Measurements from ENCODE around the gene APOBR. TPM values are rescaled to one million over a fixed set of nuclear protein-coding genes. Genes with fewer than 3 reads are reported as not detected.
A peak's percentile ranks its signal among the peaks of the same experiment; 100 is the strongest.

Gene APOBR
- total and polyA plus RNA-seq, 4 donors, result 0.28 to 1.5 (median 1.3) TPM

DNA sequence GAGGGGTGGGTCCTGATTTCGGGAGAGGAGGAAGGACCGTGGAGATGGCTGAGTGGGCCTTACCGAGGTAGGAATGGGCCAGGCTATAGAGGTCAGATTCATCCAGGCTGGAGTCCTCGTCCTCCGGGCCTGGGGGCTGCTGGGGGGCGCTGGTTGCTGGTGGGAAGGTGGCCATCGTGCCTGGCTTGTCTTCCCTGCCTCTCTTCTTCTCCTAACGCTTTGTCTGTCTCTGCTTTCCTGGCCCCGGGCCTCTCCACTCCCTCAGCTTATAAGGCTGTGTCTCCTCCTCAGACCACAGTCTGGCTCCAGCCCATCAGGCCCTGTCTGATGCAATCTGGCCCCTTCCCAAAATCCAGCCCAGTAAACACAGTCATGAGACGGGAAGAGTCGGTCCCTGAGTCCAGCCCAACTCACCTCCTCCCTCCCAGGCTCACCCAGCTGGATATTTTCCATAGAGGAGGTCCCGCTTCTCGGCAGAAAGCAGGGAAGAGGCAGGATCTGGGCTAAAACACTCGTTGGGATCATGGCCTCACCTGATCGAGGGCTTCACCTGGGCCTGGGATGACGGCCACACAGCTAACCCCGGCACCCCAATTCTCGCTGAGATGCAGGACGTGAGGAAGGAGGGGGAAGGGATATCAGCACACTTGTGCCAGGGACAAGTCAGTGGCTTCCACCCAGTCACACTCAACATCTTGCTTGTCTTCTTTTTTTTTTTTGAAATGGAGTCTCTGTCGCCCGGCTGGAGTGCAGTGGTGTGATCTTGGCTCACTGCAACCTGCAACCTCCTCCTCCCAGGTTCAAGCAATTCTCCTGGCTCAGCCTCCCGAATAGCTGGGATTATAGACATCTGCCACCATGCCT is 44.5 kb downstream of the APOBR start, which contains the start of gene NUPR1:
TSS of gene NUPR1 (minus strand) at position 242 of the 864 bp plus-strand sequence. CDS start at position 175, 67 bp downstream.
- Histone ChIP-seq H3K4me3 (ENCODE audit: low read depth in 1 of 3, low read length in 3 of 3) (peak within 1 kb of the TSS; percentile 62 to 75 (median 68)), H3K36me3 (ENCODE audit: control insufficient read depth in 4 of 4, insufficient read depth in 3 of 4, low read depth in 1 of 4, low read length in 3 of 4) (peaks cover 0 to 2% (median 0%) of the 10 kb centered on the region in 4 donors), H3K9ac (ENCODE audit: low read depth in 1 of 2, low read length in 2 of 2) (peak within 1 kb of the TSS; percentile 89 to 95), H3K9me3 (ENCODE audit: control insufficient read depth in 4 of 4, low read length in 3 of 4) (no peaks in the 10 kb centered on the region), H3K27me3 (ENCODE audit: control insufficient read depth in 4 of 4, insufficient read depth in 4 of 4, low read length in 3 of 4) (no peaks in the 10 kb centered on the region), H3K27ac (ENCODE audit: low read depth in 1 of 2, low read length in 2 of 2) (peak within 1 kb of the TSS; percentile 92 to 98), H3K4me1 (ENCODE audit: control insufficient read depth in 4 of 4, insufficient read depth in 4 of 4, low read length in 3 of 4) (peaks cover 12 to 47% (median 25%) of the 10 kb centered on the region in 4 donors)
- TF ChIP-seq, protein P1, sequence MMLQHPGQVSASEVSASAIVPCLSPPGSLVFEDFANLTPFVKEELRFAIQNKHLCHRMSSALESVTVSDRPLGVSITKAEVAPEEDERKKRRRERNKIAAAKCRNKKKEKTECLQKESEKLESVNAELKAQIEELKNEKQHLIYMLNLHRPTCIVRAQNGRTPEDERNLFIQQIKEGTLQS (IDR thresholded peaks at IDR 0.05), result peak; percentile 95
- TF ChIP-seq, protein P2, sequence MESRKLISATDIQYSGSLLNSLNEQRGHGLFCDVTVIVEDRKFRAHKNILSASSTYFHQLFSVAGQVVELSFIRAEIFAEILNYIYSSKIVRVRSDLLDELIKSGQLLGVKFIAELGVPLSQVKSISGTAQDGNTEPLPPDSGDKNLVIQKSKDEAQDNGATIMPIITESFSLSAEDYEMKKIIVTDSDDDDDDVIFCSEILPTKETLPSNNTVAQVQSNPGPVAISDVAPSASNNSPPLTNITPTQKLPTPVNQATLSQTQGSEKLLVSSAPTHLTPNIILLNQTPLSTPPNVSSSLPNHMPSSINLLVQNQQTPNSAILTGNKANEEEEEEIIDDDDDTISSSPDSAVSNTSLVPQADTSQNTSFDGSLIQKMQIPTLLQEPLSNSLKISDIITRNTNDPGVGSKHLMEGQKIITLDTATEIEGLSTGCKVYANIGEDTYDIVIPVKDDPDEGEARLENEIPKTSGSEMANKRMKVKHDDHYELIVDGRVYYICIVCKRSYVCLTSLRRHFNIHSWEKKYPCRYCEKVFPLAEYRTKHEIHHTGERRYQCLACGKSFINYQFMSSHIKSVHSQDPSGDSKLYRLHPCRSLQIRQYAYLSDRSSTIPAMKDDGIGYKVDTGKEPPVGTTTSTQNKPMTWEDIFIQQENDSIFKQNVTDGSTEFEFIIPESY (IDR thresholded peaks at IDR 0.05), result peak; percentile 94
- TF ChIP-seq, protein P3, sequence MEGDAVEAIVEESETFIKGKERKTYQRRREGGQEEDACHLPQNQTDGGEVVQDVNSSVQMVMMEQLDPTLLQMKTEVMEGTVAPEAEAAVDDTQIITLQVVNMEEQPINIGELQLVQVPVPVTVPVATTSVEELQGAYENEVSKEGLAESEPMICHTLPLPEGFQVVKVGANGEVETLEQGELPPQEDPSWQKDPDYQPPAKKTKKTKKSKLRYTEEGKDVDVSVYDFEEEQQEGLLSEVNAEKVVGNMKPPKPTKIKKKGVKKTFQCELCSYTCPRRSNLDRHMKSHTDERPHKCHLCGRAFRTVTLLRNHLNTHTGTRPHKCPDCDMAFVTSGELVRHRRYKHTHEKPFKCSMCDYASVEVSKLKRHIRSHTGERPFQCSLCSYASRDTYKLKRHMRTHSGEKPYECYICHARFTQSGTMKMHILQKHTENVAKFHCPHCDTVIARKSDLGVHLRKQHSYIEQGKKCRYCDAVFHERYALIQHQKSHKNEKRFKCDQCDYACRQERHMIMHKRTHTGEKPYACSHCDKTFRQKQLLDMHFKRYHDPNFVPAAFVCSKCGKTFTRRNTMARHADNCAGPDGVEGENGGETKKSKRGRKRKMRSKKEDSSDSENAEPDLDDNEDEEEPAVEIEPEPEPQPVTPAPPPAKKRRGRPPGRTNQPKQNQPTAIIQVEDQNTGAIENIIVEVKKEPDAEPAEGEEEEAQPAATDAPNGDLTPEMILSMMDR (IDR thresholded peaks at IDR 0.05; ENCODE audit: low read depth, low read length, missing input control), result no peak
- TF ChIP-seq FOXA1 (IDR thresholded peaks at IDR 0.05) (peak; percentile 91), TAF1 (conservative IDR thresholded peaks at IDR 0.05) (peak; percentile 91), SP1 (IDR thresholded peaks at IDR 0.05) (peak; percentile 94), EGR1 (IDR thresholded peaks at IDR 0.05; ENCODE audit: low read depth in 2 of 2) (peak in 1 of 2 donors; percentile 89), HNF4G (IDR thresholded peaks at IDR 0.05) (no peak), NR2F2 (IDR thresholded peaks at IDR 0.05) (peak; percentile 55), RAD21 (IDR thresholded peaks at IDR 0.05) (peak; percentile 66 to 71), HNF4A (conservative IDR thresholded peaks at IDR 0.05) (peak; percentile 79 to 90), GABPA (IDR thresholded peaks at IDR 0.05 in 1 of 2, conservative IDR thresholded peaks at IDR 0.05 in 1 of 2) (peak in 1 of 2 donors; percentile 77), FOXA2 (IDR thresholded peaks at IDR 0.05) (peak; percentile 91), YY1 (IDR thresholded peaks at IDR 0.05) (peak; percentile 91), JUND (IDR thresholded peaks at IDR 0.05) (peak; percentile 73 to 94), RXRA (IDR thresholded peaks at IDR 0.05) (peak; percentile 87 to 94)
- TF ChIP-seq, protein P4, sequence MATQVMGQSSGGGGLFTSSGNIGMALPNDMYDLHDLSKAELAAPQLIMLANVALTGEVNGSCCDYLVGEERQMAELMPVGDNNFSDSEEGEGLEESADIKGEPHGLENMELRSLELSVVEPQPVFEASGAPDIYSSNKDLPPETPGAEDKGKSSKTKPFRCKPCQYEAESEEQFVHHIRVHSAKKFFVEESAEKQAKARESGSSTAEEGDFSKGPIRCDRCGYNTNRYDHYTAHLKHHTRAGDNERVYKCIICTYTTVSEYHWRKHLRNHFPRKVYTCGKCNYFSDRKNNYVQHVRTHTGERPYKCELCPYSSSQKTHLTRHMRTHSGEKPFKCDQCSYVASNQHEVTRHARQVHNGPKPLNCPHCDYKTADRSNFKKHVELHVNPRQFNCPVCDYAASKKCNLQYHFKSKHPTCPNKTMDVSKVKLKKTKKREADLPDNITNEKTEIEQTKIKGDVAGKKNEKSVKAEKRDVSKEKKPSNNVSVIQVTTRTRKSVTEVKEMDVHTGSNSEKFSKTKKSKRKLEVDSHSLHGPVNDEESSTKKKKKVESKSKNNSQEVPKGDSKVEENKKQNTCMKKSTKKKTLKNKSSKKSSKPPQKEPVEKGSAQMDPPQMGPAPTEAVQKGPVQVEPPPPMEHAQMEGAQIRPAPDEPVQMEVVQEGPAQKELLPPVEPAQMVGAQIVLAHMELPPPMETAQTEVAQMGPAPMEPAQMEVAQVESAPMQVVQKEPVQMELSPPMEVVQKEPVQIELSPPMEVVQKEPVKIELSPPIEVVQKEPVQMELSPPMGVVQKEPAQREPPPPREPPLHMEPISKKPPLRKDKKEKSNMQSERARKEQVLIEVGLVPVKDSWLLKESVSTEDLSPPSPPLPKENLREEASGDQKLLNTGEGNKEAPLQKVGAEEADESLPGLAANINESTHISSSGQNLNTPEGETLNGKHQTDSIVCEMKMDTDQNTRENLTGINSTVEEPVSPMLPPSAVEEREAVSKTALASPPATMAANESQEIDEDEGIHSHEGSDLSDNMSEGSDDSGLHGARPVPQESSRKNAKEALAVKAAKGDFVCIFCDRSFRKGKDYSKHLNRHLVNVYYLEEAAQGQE (IDR thresholded peaks at IDR 0.05), result peak; percentile 95
- TF ChIP-seq, protein P5, sequence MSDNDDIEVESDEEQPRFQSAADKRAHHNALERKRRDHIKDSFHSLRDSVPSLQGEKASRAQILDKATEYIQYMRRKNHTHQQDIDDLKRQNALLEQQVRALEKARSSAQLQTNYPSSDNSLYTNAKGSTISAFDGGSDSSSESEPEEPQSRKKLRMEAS (IDR thresholded peaks at IDR 0.05), result peak; percentile 94
- 11% methylated on average over 22 of the region's 22 CpGs for WGBS
- DNase-seq (ENCODE audit: low spot score), result peak; percentile 78
